Measurements from ENCODE around the gene L3MBTL4.
"Not testable (repeated sequence)": the region's sequence is repeated elsewhere in the genome, so short reads cannot be mapped to it uniquely, and the experiment has no call there.

Gene L3MBTL4

GRCh38 chr18:6161549-6161948, 253.2 kb downstream of the L3MBTL4 start:
- no peak for DNase-seq

GRCh38 chr18:6159426-6159825, 255.3 kb downstream of the L3MBTL4 start:
- DNase-seq = no peak

GRCh38 chr18:6158958-6159357, 255.8 kb downstream of the L3MBTL4 start:
- no peak for DNase-seq

GRCh38 chr18:6156446-6156845, 258.3 kb downstream of the L3MBTL4 start:
- no peak for DNase-seq

DNA sequence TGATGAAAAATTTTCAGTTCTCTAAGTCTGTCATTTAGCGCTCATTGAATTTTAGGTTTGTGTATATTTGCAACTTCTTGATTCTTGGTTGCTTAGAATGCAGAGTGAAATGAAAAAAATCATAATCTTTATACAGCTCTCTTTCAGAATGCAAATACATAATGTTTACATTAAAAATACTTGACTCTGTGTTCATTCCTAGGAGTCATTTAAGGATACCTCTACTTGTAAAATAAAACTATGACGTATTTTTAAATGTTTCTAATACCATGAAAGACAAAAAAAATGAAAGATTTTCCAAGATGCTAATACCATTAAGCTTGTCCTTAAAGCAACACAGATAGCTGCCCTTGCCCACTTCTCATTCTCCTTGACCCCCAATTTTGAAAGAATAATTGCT, 259.0 kb downstream of the L3MBTL4 start:
- DNase-seq = no peak

GRCh38 chr18:6150430-6150829, 264.3 kb downstream of the L3MBTL4 start:
- DNase-seq = no peak

- no peak for DNase-seq
Observed at GRCh38 chr18:6146307-6146661, 268.4 kb downstream of the L3MBTL4 start.

GRCh38 chr18:6145645-6146306, 268.9 kb downstream of the L3MBTL4 start:
- no peak for DNase-seq

GRCh38 chr18:6139007-6139406, 275.7 kb downstream of the L3MBTL4 start:
- DNase-seq = no peak

DNA sequence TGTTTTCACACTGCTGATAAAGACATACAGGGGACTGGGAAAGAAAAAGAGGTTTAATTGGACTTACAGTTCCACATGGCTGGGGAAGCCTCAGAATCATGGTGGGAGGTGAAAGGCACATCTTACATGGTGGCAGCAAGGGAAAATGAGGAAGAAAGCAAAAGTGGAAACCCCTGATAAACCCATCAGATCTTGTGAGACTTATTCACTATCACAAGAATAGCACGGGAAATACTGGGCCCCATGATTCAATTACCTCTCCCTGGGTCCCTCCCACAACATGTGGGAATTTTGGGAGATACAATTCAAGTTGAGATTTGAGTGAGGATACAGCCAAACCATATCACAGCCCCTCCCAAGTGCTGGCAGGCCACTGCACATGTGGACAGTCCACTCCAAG, 278.8 kb downstream of the L3MBTL4 start:
- not testable (repeated sequence) for DNase-seq

- not testable (repeated sequence) for DNase-seq
Observed at GRCh38 chr18:6135029-6135428, 279.7 kb downstream of the L3MBTL4 start.

GRCh38 chr18:6132751-6133368, 281.9 kb downstream of the L3MBTL4 start:
- no peak for DNase-seq

GRCh38 chr18:6120820-6121279, 293.9 kb downstream of the L3MBTL4 start:
- peak; percentile 20 for DNase-seq

- no peak for DNase-seq
Observed at GRCh38 chr18:6119761-6120160, 294.9 kb downstream of the L3MBTL4 start.

- DNase-seq = no peak
Observed at GRCh38 chr18:6118080-6118479, 296.6 kb downstream of the L3MBTL4 start.

DNA sequence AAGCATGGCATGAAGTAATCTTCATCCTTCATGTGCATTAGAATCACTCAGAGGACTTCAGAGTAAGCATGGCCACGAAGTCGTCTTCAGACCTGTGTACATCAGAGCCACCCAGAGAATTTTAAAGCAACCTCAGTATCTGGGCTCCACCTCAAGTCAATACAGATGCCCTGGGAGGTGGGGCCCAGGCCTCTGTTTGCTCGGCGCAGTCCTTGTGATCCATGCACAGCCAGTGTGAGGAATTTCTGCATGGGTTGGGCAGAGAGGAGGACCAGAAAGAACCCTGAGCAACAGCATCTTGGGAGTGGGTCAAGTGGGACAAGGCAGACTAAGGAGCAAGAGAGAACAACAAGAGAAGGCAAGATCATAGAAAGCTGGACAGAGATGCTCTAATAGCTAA, 299.0 kb downstream of the L3MBTL4 start:
- no peak for DNase-seq

GRCh38 chr18:6113650-6114049, 301.1 kb downstream of the L3MBTL4 start:
- no peak for DNase-seq

DNA sequence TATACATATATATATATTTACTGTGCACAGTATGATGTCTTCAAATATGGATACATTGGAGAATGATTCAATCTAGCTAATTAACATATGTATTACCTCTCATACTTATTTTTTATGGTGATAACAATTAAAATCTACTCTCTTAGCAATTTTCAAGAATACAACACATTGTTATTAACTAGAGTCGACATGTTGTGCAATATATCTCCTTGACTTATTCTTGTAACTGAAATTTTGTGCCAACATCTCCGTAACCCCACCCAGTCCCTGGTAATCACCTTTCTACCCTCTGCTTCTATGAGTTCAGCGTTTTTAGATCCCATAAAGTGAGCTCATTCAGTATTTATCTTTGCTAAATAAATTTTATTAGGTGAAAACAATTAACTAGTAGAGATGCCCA, 303.0 kb downstream of the L3MBTL4 start:
- DNase-seq = no peak

- no peak for DNase-seq
Observed at GRCh38 chr18:6109743-6110142, 305.0 kb downstream of the L3MBTL4 start.

DNA sequence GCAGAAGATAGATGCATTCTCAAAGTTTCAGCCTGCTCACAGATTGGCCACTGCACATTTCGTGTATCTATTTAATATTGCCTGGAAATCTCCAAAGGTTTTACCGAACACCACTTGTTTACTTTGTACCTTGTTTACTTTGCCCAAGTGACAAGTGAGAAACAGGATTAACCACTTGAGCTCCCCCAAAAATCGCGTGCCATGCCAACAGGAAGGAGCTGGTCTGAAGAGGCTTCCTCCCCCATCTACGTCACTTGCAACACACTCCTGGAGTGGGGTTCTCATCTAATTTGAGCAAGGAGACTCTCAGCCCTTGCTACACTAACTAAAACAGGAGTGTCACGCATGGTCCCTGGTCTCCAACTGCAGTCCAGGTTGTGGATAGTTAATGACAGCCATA, 306.9 kb downstream of the L3MBTL4 start:
- peak; percentile 69 for DNase-seq

DNA sequence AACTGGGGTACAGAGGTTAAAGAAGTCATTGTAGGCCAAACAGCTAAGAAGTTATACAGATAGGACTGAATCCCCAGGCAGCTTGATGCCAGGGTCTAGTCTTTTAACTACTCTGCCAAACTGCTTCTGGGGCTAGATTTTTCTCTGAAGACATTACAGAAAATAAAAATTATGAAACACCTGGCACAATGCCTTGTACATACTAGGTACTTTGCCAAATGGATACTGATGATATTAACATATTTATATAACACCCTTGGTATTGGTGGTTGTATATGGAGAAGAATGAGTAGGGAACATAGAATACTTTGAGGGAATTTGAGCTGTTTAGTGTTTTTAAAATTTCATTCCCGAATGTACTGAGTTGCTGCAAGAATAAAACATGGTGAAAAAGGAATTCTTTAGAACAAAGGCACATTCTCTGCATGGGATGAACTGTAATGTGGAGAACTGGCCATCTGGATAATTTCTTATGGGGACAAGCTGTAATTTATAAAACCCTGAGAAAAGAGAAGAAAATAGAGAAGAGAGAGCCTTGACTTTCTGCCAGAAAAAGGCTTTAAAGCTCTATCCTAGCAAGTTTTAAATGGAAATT, 308.5 kb downstream of the L3MBTL4 start:
- no peak for DNase-seq

DNA sequence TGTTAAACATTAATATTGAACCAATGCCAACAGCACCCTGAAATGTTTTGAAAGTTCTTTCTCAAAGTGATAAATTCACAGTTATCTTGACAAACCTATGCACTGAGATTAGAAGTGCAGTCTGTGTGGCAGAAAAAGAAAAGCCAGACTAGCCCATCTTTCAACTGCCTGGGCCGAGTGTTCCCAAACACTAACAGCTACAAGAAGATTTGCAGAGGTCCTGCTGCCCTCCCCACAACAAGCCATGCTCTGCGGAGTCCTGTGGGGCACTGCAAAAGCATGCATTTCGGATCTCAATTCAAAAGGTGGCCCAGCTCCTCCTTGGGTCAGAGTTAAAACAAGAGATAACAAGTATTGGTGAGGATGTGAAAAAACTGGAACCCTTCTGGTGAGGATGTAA, 311.0 kb downstream of the L3MBTL4 start:
- DNase-seq = no peak

GRCh38 chr18:6096730-6097129, 318.0 kb downstream of the L3MBTL4 start:
- no peak for DNase-seq

- DNase-seq = no peak
Observed at GRCh38 chr18:6088432-6088831, 326.3 kb downstream of the L3MBTL4 start.

DNA sequence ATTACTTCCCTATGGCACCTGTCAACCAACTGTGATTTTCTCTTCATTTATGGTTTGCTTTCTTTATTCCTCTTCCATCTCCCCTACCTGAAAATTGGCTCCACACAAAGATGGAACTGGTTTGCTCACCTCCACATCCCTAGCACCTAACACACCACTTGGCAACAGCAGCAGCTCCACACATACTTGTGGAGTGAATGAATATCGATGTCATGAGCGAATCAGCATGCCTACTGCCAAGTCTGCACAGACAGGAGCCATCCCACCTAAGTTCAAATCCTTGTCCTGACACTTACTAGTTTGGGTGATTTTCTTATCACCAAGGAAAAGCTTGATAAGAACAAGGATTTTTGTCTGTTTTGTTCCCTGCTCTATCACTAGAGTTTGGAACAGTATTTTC, 328.0 kb downstream of the L3MBTL4 start:
- DNase-seq = no peak
